ENCODE data around the gene TMEM212. TPM values are rescaled to one million over a fixed set of nuclear protein-coding genes. Genes with fewer than 3 reads are reported as not detected.

TMEM212 gene
- total and polyA plus RNA-seq, 2 of the 13 experiments (the other 11 are each of a cell fraction or from before 2014, with no cell fraction given): not detected

DNA sequence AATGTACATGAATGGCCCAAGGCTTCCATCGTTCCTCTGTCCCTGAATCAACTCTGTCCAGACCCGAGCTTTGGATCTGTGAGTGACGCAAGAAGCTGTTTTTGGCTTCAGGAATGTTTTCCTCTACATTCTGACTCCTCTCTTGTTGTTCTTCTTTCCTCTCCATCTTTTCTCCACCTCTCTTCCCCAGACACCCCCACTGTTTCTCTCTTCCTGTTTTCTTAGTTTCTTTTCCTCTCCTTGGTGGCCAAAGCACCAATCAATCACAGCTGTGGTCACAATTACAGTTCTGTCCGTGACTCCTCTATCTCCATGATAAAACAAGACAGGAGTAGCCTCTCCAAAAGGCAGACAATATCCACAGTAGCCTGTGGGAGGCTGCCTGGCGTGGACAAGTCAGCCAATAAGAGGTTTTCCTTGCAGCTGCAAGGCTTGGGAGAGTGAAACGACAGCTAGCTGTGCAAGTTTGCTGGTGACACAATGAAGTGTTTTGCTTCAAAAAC lies 4.9 kb upstream of the TMEM212 start (continued):
- TF ChIP-seq STAG1 (CRISPR knock-in tag; IDR thresholded peaks at IDR 0.05) (peak; percentile 17; the same call in 1 of the 2 replicates), ZNF441 (CRISPR knock-in tag; IDR thresholded peaks at IDR 0.05; ENCODE audit: borderline replicate concordance) (no peak), ZNF230 (CRISPR knock-in tag; IDR thresholded peaks at IDR 0.05) (no peak; the same call in 1 of the 2 replicates), REPIN1 (CRISPR knock-in tag; IDR thresholded peaks at IDR 0.05; ENCODE audit: borderline replicate concordance, low read depth) (no peak), ZNF558 (CRISPR knock-in tag; IDR thresholded peaks at IDR 0.05; ENCODE audit: borderline replicate concordance) (no peak), CBX2 (IDR thresholded peaks at IDR 0.05; ENCODE audit: low read depth, low read length) (no peak), CBX2 (CRISPR knock-in tag; IDR thresholded peaks at IDR 0.05; ENCODE audit: low read depth) (no peak), GATA4 (IDR thresholded peaks at IDR 0.05; ENCODE audit: borderline replicate concordance, low read depth) (peak; percentile 53; the same call in 1 of the 2 replicates), ZMYM3 (CRISPR knock-in tag; IDR thresholded peaks at IDR 0.05) (peak; percentile 43; the same call in 1 of the 2 replicates), ZBTB20 (CRISPR knock-in tag; IDR thresholded peaks at IDR 0.05; ENCODE audit: borderline replicate concordance, low read depth) (no peak), NONO (IDR thresholded peaks at IDR 0.05) (no peak), NONO (CRISPR knock-in tag; conservative IDR thresholded peaks at IDR 0.05) (peak; percentile 53), ZBTB7A (CRISPR knock-in tag; IDR thresholded peaks at IDR 0.05) (no peak), ZMYM2 (CRISPR knock-in tag; IDR thresholded peaks at IDR 0.05) (0 out of 2 replicates have a peak, but pooled peaks have one; percentile 23), DPF2 (CRISPR knock-in tag; IDR thresholded peaks at IDR 0.05; ENCODE audit: borderline replicate concordance, low read depth) (peak; percentile 38; the same call in 1 of the 2 replicates), NR1H2 (CRISPR knock-in tag; IDR thresholded peaks at IDR 0.05; ENCODE audit: borderline replicate concordance, low read depth) (no peak), TAF1 (CRISPR knock-in tag; IDR thresholded peaks at IDR 0.05) (peak; percentile 19; the same call in 1 of the 2 replicates)
- TF ChIP-seq, protein P1, sequence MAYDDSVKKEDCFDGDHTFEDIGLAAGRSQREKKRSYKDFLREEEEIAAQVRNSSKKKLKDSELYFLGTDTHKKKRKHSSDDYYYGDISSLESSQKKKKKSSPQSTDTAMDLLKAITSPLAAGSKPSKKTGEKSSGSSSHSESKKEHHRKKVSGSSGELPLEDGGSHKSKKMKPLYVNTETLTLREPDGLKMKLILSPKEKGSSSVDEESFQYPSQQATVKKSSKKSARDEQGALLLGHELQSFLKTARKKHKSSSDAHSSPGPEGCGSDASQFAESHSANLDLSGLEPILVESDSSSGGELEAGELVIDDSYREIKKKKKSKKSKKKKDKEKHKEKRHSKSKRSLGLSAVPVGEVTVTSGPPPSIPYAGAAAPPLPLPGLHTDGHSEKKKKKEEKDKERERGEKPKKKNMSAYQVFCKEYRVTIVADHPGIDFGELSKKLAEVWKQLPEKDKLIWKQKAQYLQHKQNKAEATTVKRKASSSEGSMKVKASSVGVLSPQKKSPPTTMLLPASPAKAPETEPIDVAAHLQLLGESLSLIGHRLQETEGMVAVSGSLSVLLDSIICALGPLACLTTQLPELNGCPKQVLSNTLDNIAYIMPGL (CRISPR knock-in tag; IDR thresholded peaks at IDR 0.05; ENCODE audit: borderline replicate concordance in 1 of 2, low read depth in 1 of 2): peak in 1 of 2 experiments; percentile 47; a peak in 1 of 4 replicates
- TF ChIP-seq, protein P2, sequence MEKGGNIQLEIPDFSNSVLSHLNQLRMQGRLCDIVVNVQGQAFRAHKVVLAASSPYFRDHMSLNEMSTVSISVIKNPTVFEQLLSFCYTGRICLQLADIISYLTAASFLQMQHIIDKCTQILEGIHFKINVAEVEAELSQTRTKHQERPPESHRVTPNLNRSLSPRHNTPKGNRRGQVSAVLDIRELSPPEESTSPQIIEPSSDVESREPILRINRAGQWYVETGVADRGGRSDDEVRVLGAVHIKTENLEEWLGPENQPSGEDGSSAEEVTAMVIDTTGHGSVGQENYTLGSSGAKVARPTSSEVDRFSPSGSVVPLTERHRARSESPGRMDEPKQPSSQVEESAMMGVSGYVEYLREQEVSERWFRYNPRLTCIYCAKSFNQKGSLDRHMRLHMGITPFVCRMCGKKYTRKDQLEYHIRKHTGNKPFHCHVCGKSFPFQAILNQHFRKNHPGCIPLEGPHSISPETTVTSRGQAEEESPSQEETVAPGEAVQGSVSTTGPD (CRISPR knock-in tag; IDR thresholded peaks at IDR 0.05): no peak
- TF ChIP-seq, protein P3, sequence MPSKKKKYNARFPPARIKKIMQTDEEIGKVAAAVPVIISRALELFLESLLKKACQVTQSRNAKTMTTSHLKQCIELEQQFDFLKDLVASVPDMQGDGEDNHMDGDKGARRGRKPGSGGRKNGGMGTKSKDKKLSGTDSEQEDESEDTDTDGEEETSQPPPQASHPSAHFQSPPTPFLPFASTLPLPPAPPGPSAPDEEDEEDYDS (CRISPR knock-in tag; IDR thresholded peaks at IDR 0.05): peak; percentile 56
- TF ChIP-seq, protein P4, sequence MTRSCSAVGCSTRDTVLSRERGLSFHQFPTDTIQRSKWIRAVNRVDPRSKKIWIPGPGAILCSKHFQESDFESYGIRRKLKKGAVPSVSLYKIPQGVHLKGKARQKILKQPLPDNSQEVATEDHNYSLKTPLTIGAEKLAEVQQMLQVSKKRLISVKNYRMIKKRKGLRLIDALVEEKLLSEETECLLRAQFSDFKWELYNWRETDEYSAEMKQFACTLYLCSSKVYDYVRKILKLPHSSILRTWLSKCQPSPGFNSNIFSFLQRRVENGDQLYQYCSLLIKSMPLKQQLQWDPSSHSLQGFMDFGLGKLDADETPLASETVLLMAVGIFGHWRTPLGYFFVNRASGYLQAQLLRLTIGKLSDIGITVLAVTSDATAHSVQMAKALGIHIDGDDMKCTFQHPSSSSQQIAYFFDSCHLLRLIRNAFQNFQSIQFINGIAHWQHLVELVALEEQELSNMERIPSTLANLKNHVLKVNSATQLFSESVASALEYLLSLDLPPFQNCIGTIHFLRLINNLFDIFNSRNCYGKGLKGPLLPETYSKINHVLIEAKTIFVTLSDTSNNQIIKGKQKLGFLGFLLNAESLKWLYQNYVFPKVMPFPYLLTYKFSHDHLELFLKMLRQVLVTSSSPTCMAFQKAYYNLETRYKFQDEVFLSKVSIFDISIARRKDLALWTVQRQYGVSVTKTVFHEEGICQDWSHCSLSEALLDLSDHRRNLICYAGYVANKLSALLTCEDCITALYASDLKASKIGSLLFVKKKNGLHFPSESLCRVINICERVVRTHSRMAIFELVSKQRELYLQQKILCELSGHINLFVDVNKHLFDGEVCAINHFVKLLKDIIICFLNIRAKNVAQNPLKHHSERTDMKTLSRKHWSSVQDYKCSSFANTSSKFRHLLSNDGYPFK (CRISPR knock-in tag; IDR thresholded peaks at IDR 0.05; ENCODE audit: borderline replicate concordance): no peak
- TF ChIP-seq, protein P5, sequence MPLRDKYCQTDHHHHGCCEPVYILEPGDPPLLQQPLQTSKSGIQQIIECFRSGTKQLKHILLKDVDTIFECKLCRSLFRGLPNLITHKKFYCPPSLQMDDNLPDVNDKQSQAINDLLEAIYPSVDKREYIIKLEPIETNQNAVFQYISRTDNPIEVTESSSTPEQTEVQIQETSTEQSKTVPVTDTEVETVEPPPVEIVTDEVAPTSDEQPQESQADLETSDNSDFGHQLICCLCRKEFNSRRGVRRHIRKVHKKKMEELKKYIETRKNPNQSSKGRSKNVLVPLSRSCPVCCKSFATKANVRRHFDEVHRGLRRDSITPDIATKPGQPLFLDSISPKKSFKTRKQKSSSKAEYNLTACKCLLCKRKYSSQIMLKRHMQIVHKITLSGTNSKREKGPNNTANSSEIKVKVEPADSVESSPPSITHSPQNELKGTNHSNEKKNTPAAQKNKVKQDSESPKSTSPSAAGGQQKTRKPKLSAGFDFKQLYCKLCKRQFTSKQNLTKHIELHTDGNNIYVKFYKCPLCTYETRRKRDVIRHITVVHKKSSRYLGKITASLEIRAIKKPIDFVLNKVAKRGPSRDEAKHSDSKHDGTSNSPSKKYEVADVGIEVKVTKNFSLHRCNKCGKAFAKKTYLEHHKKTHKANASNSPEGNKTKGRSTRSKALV (CRISPR knock-in tag; IDR thresholded peaks at IDR 0.05): no peak

All from HepG2 (cell line).